ENCODE measurements around the gene AFF3. TPM values are rescaled to one million over a fixed set of nuclear protein-coding genes. Genes with fewer than 3 reads are reported as not detected.

Gene AFF3
- total and polyA plus RNA-seq, 2 of the 4 experiments (the other 2 are of a cell fraction) = 12.9 to 14.3 TPM

DNA sequence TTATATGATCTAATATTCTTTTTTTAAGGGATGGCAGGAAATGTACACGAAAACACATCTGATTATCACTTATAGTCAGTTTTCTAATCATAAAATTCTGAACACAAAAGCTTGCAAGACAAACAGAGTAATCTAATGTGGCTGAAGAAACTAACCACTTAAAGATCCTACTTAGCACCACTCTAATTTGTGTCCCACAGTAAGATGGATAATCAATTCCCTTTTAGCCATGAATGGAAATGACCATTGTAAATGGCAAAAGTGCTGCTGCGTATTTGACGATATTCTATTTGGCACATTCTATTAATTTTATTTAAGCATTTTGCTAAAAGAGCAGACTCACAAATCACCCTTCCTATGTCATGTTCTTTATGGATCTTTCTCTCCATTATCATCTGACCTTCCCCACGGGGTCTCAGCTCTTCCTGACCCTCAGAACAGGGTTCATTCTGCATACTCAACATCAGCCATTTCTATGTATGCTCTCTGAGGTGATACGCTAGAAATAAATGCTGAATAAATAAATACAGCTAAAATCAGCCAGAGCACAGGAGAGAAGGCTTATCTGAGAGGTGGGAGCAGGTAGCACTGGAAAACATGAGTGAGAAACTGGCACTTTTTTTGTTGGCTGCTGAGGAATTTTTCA, 295.8 kb downstream of the AFF3 start:
- Histone ChIP-seq H4K5ac (ENCODE audit: low read depth, low read length) (no peak overlapping the region), H3K9me3 (ENCODE audit: control insufficient read depth, insufficient read depth, low read length) (no peaks in the 10 kb centered on the region), H2AK9ac (replicated peaks; ENCODE audit: low read depth, low read length, poor library complexity) (no peak overlapping the region), H3K36me3 (ENCODE audit: control insufficient read depth, insufficient read depth, low read length) (no peaks in the 10 kb centered on the region), H3K9ac (ENCODE audit: low read depth, low read length) (no peak overlapping the region), H3K4ac (ENCODE audit: low read depth, low read length) (no peak overlapping the region), H4K91ac (ENCODE audit: insufficient read depth, low read depth, low read length) (no peak overlapping the region), H3K4me1 (ENCODE audit: control insufficient read depth, insufficient read depth, low read length) (peaks cover 15% of the 10 kb centered on the region), H2AK5ac (ENCODE audit: low read depth, low read length) (peak overlapping the region; percentile 44; the same call in 1 of the 2 replicates), H4K8ac (ENCODE audit: low read depth in 2 of 2, low read length in 2 of 2) (no peak overlapping the region), H3K56ac (ENCODE audit: extremely low read depth, insufficient read depth, low read length) (no peak overlapping the region), H4K20me1 (ENCODE audit: insufficient read depth, low read length) (no peaks in the 10 kb centered on the region), H3K4me3 (ENCODE audit: insufficient read depth, low read depth, low read length) (no peak overlapping the region), H3K4me2 (ENCODE audit: low read depth, low read length) (no peak overlapping the region), H3K9me1 (ENCODE audit: insufficient read depth, low read length) (peaks cover 9% of the 10 kb centered on the region), H3K23ac (ENCODE audit: low read depth, low read length) (no peak overlapping the region), H2AFZ (replicated peaks; ENCODE audit: low read length, poor library complexity) (no peak overlapping the region), H3K18ac (ENCODE audit: low read depth, low read length) (no peak overlapping the region), H2BK20ac (ENCODE audit: low read depth, low read length) (peak overlapping the region; percentile 29; the same call in 1 of the 2 replicates), H3K27me3 (ENCODE audit: control insufficient read depth, insufficient read depth, low read length) (no peaks in the 10 kb centered on the region), H2BK5ac (ENCODE audit: low read depth, low read length, poor library complexity, severe bottlenecking) (no peak overlapping the region), H3K27ac (ENCODE audit: insufficient read depth, low read length) (no peak overlapping the region), H3K79me1 (ENCODE audit: low read depth in 1 of 2, low read length in 2 of 2) (peaks cover 11 to 44% of the 10 kb centered on the region in 2 experiments; a peak in 3 of 4 replicates), H2BK120ac (ENCODE audit: low read depth, low read length) (no peak overlapping the region), H2BK15ac (ENCODE audit: low read depth, low read length) (no peak overlapping the region; the same call in 2 of the 3 replicates), H3K14ac (replicated peaks; ENCODE audit: low read depth, low read length) (no peak overlapping the region)
- dilution Hi-C loops (cut with HindIII; ENCODE audit: low sequenced_read_pairs, unreplicated experiment) (no loop called here), intact Hi-C loops (cut with micrococcal nuclease) (no loop called here), in situ Hi-C loops (cut with MboI; ENCODE audit: low sequenced_read_pairs) (no loop called here)
- ChIA-PET CTCF (interaction anchor here (1.0 to 1.2 kb wide), 2 partner anchors 29 to 36 kb away, joined by 3 read pairs; no protein-coding TSS in a partner anchor), POLR2A (ENCODE audit: unreplicated experiment) (no interaction called here)
- DNase-seq (no peak), ATAC-seq (ENCODE audit: low read depth) (no peak)
- TF ChIP-seq MAFK (IDR thresholded peaks at IDR 0.05; ENCODE audit: low read depth, low read length) = no peak
- no peak for TF ChIP-seq MAZ (IDR thresholded peaks at IDR 0.05; ENCODE audit: borderline replicate concordance, low read depth, low read length)
- no peak for TF ChIP-seq NFE2L2 (IDR thresholded peaks at IDR 0.05; ENCODE audit: low read depth, low read length)
- no peak for TF ChIP-seq FOS (IDR thresholded peaks at IDR 0.05; ENCODE audit: low read depth, low read length)
- no peak for TF ChIP-seq BHLHE40 (IDR thresholded peaks at IDR 0.05; ENCODE audit: low read depth, low read length)
- TF ChIP-seq MXI1 (IDR thresholded peaks at IDR 0.05; ENCODE audit: borderline replicate concordance, low read depth, low read length) = no peak
- 92% methylated on average over 2 of the region's 5 CpGs; no CpG with 5 or more reads in 1 of the 2 experiments for WGBS, 2 experiments (ENCODE audit: extremely low coverage in 2 of 2, insufficient read length in 1 of 2)
- no TSS peak for BruUV-seq (replicated peaks)

All from IMR-90 (cell line).